GM10248 (cell line): ENCODE results near the gene C9orf50.
"Not testable (repeated sequence)": the region's sequence is repeated elsewhere in the genome, so short reads cannot be mapped to it uniquely, and the experiment has no call there.

Experiments used
- CTCF ChIA-PET: fragments of 300-600 bp; sonication (Branson Sonifier 250); formaldehyde crosslinking; extraction: SDS; loops from one replicate; lab custom pipeline; 2021; ENCODE audit warnings: antibody characterized with exemption; lab: Yijun Ruan, JAX
- POLR2A ChIA-PET: fragments of 350-650 bp; sonication (Branson Sonifier 250); formaldehyde crosslinking; extraction: SDS; loops from one replicate; lab custom pipeline; 2020; ENCODE audit warnings: antibody characterized with exemption; lab: Yijun Ruan, JAX
- DNase-seq: peaks from one replicate; pipeline ENCODE4 v3.0.0; 2012; ENCODE audit errors: extremely low spot score
- CTCF ChIP-seq: IDR thresholded peaks from 2 replicates; pipeline ENCODE4 v1.5.1; 2012; ENCODE audit warnings: mild to moderate bottlenecking, low read depth; ENCODE audit errors: extremely low read depth, missing control alignments, control extremely low read depth

The C9orf50 gene

GRCh38 chr9:129594632-129595031 lies 26.3 kb downstream of the C9orf50 start:
- CTCF ChIA-PET, result no interaction called here

GRCh38 chr9:129592790-129593189 lies 28.1 kb downstream of the C9orf50 start:
- CTCF ChIA-PET, result interaction anchor here (1.1 to 3.1 kb wide), 2 partner anchors 9 to 32 kb away, joined by 3 to 8 read pairs; no protein-coding TSS in a partner anchor

More at GRCh38 chr9:129594632-129595031, 26.3 kb downstream of the C9orf50 start:
- no peak for DNase-seq
- POLR2A ChIA-PET, result no interaction called here
- TF ChIP-seq CTCF, result no peak

GRCh38 chr9:129591916-129592315 lies 29.0 kb downstream of the C9orf50 start:
- TF ChIP-seq CTCF, result no peak
- no peak for DNase-seq
- ChIA-PET CTCF (interaction anchor here (0.9 to 3.1 kb wide), 2 partner anchors 19 to 33 kb away, joined by 3 to 8 read pairs; no protein-coding TSS in a partner anchor), POLR2A (no interaction called here)

More at GRCh38 chr9:129592790-129593189, 28.1 kb downstream of the C9orf50 start:
- not testable (repeated sequence) for DNase-seq
- POLR2A ChIA-PET, result interaction anchor here (0.6 kb wide), 2 partner anchors 18 to 419 kb away, joined by 3 to 4 read pairs; no protein-coding TSS in a partner anchor

GRCh38 chr9:129590466-129590865 lies 30.4 kb downstream of the C9orf50 start:
- ChIA-PET CTCF (interaction anchor here (1.0 to 1.8 kb wide), 5 partner anchors 9 to 459 kb away, joined by 3 to 5 read pairs (median 4); no protein-coding TSS in a partner anchor), POLR2A (no interaction called here)
- DNase-seq, result no peak
- no peak for TF ChIP-seq CTCF

GRCh38 chr9:129587487-129588262 lies 33.2 kb downstream of the C9orf50 start:
- no peak for DNase-seq
- ChIA-PET POLR2A (no interaction called here), CTCF (interaction anchor here (1.0 to 2.0 kb wide), 6 partner anchors 15 to 456 kb away, joined by 3 to 7 read pairs (median 4); no protein-coding TSS in a partner anchor)
- no peak for TF ChIP-seq CTCF

GRCh38 chr9:129586685-129587084 lies 34.2 kb downstream of the C9orf50 start:
- no peak for DNase-seq
- POLR2A ChIA-PET, result no interaction called here
- TF ChIP-seq CTCF, result no peak
- CTCF ChIA-PET, result interaction anchor here (0.7 to 2.0 kb wide), 9 partner anchors 9 to 455 kb away, joined by 3 to 7 read pairs (median 5); no protein-coding TSS in a partner anchor

- ChIA-PET CTCF (interaction anchor here (0.7 to 2.0 kb wide), 9 partner anchors 10 to 455 kb away, joined by 3 to 7 read pairs (median 5); no protein-coding TSS in a partner anchor), POLR2A (no interaction called here)
- DNase-seq, result no peak
- TF ChIP-seq CTCF, result no peak
Observed at GRCh38 chr9:129586245-129586644, 34.7 kb downstream of the C9orf50 start.
